HG02588 (cell line): ENCODE data around the gene NUP58.

Experiments
- ATAC-seq: cut with Tn5 transposase; IDR thresholded peaks from one replicate; pipeline ENCODE4 v1.9.1; 2021; ENCODE audit warnings: mild to moderate bottlenecking, moderate library complexity; ENCODE audit not compliant: unreplicated experiment

NUP58 gene

GRCh38 chr13:25372284-25373081 is 71.1 kb downstream of the NUP58 start:
- no peak for ATAC-seq

- ATAC-seq: peak; percentile 47
These were observed 74.4 kb downstream of the NUP58 start for GRCh38 chr13:25375727-25376358.

GRCh38 chr13:25377244-25377962 is 76.0 kb downstream of the NUP58 start:
- ATAC-seq: no peak

GRCh38 chr13:25378528-25378927 is 77.1 kb downstream of the NUP58 start:
- ATAC-seq: no peak

GRCh38 chr13:25379011-25379410 is 77.6 kb downstream of the NUP58 start:
- no peak for ATAC-seq

- ATAC-seq: no peak
These were observed 78.7 kb downstream of the NUP58 start for GRCh38 chr13:25380082-25380481.

- ATAC-seq: no peak
These were observed 79.4 kb downstream of the NUP58 start for GRCh38 chr13:25380741-25381324.

- no peak for ATAC-seq
These were observed 83.5 kb downstream of the NUP58 start for GRCh38 chr13:25384758-25385410.

GRCh38 chr13:25391932-25392331 is 90.5 kb downstream of the NUP58 start:
- no peak for ATAC-seq
